Stimulated activated CD4-positive, alpha-beta T cell treated with anti-CD3 and anti-CD28 coated beads, TNF-alpha, amount 100 ng/mL, for 24 hours (primary cell): Measurements from ENCODE around the gene HLA-DMB.
A peak's percentile ranks its signal among the peaks of the same experiment; 100 is the strongest.
"Not testable (repeated sequence)": the region's sequence is repeated elsewhere in the genome, so short reads cannot be mapped to it uniquely, and the experiment has no call there.

Experiments used
- DNase-seq, 3 experiments: peaks; one replicate each; pipeline ENCODE4 v3.0.0-alpha.2; 2020; ENCODE audit warnings: low read depth in 3 of 3

HLA-DMB gene

DNA sequence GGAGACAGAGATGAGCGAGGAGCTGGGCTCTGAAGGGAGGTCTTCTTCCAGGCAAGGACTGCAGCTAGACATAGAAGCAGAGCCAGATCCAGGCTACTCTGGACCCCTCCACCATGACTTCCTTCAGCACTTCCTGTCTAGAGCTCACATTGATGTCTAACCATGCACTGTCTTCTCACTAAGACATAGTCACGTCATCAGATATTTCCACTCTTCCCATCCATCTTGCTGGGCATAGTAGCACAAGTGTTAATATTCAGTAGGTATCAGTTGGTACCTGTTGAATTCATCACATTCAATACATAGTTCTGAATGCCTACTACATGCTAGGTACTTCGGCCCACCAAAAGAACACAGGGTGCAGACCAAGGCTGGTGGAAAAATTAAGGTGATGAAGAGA lies 9.2 kb upstream of the HLA-DMB start:
- no peak for DNase-seq

GRCh38 chr6:32949113-32949512 lies 8.3 kb upstream of the HLA-DMB start:
- DNase-seq, result no peak

DNA sequence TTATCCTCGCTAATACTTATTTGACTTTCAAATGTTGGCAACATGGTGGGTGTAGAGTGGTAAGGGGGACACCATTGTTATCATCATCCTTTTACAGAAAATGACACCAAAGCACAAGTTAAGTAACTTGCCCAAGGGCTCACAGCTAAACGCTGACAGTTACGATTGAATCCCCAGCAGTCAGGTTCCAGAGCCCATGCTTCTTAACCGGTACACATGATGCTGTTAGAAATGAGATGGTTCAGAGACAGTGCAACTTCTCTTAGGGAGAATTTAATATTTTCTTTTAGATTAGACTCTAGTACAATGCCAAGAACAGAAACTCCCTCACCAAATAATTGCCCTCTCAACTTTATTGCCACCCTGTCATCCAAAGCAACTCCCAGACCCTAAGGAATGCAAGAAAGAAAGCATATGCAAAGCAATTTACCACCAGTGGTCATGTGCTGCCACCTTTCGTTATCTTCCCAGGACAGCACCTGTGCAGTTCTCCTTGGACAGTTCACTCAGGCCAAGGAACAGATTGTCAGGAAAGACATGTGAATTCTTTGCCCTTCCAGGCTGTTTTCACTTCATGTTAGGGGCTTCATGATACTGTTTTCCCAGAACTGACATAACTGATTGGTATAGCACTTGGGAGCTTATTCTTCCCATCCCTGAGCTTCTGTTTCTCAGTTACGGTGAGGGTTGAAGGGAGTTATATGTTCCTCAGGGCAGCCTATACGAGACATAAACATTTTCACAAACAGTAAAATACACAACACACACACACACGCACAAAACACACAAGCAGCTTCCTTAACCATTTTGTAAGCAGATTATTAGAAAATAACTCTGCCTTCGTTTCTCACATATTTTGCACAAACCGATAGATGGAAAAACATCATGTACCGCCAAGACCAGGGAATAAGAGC lies 7.0 kb upstream of the HLA-DMB start:
- DNase-seq, result no peak

- DNase-seq, result no peak
Observed at GRCh38 chr6:32946893-32947292, 6.1 kb upstream of the HLA-DMB start.

DNA sequence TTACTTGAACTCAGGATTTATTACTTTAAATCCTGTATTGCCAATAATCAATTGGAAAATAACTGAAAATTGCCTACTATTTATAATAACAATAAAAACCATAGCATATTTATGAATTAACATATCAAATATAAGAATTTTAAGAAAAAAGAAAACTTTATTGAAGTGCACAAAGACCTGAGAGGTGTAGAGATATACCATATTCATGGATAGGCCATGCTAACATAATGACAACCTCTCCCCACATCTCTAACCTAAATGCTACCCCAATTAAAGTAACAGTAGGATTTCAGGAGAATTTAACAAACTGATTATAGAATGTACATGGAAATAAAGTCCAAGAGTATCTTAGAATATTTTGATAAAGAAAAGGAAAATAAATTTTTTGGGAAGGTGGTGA lies 5.1 kb upstream of the HLA-DMB start:
- no peak for DNase-seq

DNA sequence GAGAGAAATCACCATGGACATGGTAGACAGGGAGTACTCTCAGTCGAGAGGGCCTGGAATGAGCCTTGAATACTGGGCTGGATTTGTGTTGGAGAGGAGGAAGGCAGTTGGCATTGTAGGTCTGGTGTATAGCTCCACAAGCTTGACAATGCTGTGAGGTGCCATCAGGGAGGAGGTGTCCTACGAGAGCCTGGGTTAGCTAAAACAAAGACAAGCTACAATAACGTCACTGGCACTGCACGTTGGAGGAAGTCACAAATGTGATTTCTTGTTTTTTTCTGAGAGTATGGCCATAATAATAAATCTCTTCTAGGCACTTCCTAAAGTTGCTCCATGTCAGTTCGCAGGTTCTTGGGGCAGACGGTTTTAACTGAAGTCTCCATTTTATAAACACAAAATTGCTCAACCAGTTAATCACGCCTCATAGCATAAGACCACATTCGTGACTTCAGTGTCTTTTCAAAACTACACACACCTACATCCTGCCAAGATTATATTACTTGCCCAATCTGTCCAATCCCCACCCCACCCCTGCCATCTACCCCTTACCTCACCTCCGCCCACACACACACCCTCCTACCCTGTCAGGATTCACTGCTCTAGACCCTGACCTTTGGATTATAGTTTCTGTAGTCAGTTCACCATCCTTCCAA lies 4.4 kb upstream of the HLA-DMB start:
- no peak for DNase-seq

GRCh38 chr6:32943864-32944649 lies 3.2 kb upstream of the HLA-DMB start:
- no peak for DNase-seq

DNA sequence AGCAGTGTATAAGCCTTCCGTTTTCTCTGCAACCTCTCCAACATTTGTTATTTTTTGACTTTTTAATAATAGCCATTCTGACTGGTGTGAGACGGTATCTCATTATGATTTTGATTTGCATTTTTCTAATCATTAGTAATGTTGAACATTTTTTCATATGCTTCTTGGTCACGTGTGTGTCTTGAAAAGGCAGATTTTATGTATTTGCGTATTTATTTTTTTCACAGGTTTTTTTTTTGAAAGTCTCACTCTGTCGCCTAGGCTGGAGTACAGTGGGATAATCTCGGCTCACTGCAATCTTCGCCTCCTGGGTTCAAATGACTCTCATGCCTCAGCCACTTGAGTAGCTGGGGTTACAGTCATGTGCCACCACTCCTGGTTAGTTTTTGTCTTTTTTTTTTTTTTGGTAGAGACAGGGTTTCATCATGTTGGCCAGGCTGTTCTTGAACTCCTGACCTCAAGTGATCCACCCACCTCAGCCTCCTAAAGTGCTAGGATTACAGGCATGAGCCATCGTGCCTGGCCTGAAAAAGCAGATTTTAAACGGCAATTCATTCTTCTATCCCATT lies 1.8 kb upstream of the HLA-DMB start:
- not testable (repeated sequence) for DNase-seq

GRCh38 chr6:32941214-32941768 lies 463 bp upstream of the HLA-DMB start:
- no peak for DNase-seq

GRCh38 chr6:32938494-32938893 lies 2.3 kb downstream of the HLA-DMB start:
- no peak for DNase-seq

DNA sequence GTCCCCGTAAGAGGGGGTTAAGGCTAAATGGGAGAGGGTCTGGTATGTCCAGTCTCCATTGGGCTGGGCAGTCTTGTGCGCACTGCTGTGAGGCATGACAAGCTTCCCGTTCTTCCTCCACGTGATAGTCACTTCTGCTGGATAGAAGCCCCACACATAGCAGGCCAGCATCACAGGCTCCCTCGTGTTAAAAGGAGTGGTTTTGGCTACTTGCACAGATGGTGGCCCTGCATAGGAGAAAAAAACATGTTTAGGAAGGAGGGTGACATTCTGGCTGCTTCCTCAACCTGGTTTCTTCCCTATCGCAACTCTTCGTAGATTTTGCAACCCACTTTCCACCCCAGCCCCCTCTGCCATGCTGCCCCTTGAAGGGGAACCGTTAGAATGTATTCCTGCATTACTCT lies 3.6 kb downstream of the HLA-DMB start:
- DNase-seq, result no peak

DNA sequence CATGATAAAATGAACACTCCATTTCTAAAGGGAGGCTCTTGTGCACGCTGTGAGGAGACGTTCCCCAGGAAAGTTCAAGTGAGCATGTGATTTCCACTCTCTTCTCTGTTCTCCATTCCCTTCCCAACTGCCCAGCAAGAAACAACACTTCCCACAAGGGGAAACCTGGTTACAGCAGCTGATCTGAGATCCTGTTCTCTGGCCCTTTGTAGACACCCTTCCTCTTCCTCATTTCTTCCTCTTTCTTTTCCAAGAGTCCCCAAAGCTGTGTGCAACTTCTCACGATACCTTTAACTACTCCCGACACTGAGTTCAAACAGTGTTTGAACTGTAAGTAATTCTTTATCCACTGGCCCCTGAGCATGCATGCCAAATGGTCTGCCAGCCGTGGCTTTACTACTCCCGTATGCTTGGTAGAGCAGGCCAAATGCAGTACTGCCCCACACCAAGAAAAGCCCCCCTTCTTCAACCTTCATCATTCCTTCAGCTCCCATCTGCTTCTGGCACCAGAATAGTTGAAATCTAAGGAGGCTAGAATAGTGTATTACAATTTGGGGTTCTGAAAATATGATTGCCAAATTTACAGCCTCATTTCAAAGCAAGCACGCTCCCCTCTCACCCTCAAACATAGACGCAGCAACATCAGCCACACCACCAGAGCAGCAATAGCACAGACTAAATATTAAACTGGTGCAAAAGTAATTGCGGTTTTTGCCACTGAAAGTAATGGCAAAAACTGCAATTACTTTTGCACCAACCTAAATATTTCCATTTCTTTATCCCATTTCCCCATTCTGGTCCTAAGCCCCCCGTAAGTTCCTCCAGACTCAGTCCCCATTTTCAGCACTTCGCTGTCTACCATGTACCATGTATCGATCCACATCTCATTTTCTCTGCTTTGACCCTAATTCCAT lies 4.3 kb downstream of the HLA-DMB start:
- no peak for DNase-seq

DNA sequence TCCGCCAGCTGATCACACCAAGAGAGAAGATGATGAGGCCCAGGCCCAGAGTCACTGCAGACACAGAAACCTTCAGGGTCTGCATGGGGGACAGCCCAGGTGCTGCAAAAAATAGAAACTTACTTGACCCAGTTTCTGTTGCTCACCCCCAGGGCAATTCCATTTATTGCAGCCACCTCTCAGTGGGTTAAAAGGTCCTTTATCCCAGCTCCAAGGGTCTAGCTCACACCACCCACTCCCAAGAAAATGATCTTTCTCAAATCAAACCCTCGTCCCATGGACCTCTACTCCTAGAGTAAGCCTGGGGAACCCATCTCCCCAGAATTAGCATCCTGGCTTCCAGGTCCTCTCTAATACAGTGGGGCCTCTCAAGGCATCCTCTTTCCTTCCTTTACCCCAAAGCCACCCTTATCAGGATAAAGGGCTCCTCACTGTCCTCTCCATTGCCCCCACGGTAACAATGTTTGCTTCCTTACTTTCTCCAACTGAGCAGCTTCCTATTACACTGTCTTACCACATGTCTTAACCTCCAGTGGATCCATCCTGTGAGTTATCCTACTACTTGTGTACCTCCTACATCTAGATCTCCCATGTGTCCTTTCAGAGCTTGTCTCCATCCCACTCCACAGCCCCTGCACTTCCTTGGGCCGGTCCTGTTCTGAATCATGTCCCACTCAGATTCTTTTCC lies 5.1 kb downstream of the HLA-DMB start:
- no peak for DNase-seq

- peak; percentile 51 to 76 (median 70) for DNase-seq
Observed at GRCh38 chr6:32933661-32934085, 7.2 kb downstream of the HLA-DMB start.

- no peak for DNase-seq
Observed at GRCh38 chr6:32932132-32932868, 8.5 kb downstream of the HLA-DMB start.

GRCh38 chr6:32931211-32931610 lies 9.6 kb downstream of the HLA-DMB start:
- no peak for DNase-seq

DNA sequence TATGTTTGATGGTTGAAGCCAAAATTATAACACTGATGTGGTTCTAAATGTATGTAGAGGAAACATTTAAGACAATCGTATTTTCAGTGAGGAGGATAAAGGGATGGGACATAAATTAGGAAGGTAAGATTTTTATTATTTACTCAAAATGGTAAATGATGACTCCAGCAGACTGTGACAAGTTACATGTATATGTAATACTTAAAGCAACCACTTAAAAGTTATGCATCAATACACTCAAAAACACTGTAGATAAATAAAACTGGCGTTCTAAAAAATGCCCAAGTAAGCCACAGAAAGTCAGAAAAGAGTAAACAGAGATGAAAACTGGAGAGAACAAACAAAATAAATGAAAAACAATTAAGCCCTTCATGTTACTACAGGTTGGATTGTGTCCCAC lies 18.7 kb downstream of the HLA-DMB start:
- DNase-seq, result no peak

- no peak for DNase-seq
Observed at GRCh38 chr6:32920715-32921114, 20.1 kb downstream of the HLA-DMB start.

- no peak for DNase-seq
Observed at GRCh38 chr6:32912951-32913350, 27.9 kb downstream of the HLA-DMB start.
